ENCODE data around the gene POGLUT2. TPM values are rescaled to one million over a fixed set of nuclear protein-coding genes. Genes with fewer than 3 reads are reported as not detected.

Gene POGLUT2
- total and polyA plus RNA-seq, 10 of the 15 experiments (the other 5 are each of a cell fraction or from before 2014, with no cell fraction given) = 2.9 to 11.3 (median 7.6) TPM

- no peak for TF ChIP-seq ETV6 (conservative IDR thresholded peaks at IDR 0.05 in 1 of 2, IDR thresholded peaks at IDR 0.05 in 1 of 2; ENCODE audit: borderline replicate concordance in 1 of 2, low read depth in 1 of 2)
- TF ChIP-seq, protein P1, sequence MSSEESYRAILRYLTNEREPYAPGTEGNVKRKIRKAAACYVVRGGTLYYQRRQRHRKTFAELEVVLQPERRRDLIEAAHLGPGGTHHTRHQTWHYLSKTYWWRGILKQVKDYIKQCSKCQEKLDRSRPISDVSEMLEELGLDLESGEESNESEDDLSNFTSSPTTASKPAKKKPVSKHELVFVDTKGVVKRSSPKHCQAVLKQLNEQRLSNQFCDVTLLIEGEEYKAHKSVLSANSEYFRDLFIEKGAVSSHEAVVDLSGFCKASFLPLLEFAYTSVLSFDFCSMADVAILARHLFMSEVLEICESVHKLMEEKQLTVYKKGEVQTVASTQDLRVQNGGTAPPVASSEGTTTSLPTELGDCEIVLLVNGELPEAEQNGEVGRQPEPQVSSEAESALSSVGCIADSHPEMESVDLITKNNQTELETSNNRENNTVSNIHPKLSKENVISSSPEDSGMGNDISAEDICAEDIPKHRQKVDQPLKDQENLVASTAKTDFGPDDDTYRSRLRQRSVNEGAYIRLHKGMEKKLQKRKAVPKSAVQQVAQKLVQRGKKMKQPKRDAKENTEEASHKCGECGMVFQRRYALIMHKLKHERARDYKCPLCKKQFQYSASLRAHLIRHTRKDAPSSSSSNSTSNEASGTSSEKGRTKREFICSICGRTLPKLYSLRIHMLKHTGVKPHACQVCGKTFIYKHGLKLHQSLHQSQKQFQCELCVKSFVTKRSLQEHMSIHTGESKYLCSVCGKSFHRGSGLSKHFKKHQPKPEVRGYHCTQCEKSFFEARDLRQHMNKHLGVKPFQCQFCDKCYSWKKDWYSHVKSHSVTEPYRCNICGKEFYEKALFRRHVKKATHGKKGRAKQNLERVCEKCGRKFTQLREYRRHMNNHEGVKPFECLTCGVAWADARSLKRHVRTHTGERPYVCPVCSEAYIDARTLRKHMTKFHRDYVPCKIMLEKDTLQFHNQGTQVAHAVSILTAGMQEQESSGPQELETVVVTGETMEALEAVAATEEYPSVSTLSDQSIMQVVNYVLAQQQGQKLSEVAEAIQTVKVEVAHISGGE (CRISPR knock-in tag; IDR thresholded peaks at IDR 0.05) = no peak
- no peak for TF ChIP-seq TAF1 (IDR thresholded peaks at IDR 0.05; ENCODE audit: borderline replicate concordance, low read depth, low read length)
- peak; percentile 72 for TF ChIP-seq POLR2AphosphoS5 (IDR thresholded peaks at IDR 0.05; ENCODE audit: low read length)
- TF ChIP-seq SPI1 (IDR thresholded peaks at IDR 0.05; ENCODE audit: borderline replicate concordance, insufficient read depth, low read depth, low read length) = peak; percentile 86
- peak; percentile 70 for TF ChIP-seq RUNX3 (IDR thresholded peaks at IDR 0.05; ENCODE audit: low read length)
- TF ChIP-seq GABPA (IDR thresholded peaks at IDR 0.05; ENCODE audit: low read depth) = no peak
- no peak for TF ChIP-seq SMC3 (IDR thresholded peaks at IDR 0.05; ENCODE audit: borderline replicate concordance, low read length)
- TF ChIP-seq, protein P2, sequence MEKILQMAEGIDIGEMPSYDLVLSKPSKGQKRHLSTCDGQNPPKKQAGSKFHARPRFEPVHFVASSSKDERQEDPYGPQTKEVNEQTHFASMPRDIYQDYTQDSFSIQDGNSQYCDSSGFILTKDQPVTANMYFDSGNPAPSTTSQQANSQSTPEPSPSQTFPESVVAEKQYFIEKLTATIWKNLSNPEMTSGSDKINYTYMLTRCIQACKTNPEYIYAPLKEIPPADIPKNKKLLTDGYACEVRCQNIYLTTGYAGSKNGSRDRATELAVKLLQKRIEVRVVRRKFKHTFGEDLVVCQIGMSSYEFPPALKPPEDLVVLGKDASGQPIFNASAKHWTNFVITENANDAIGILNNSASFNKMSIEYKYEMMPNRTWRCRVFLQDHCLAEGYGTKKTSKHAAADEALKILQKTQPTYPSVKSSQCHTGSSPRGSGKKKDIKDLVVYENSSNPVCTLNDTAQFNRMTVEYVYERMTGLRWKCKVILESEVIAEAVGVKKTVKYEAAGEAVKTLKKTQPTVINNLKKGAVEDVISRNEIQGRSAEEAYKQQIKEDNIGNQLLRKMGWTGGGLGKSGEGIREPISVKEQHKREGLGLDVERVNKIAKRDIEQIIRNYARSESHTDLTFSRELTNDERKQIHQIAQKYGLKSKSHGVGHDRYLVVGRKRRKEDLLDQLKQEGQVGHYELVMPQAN (conservative IDR thresholded peaks at IDR 0.05) = 0 out of 2 replicates have a peak, but pooled peaks have one; percentile 3
- TF ChIP-seq MXI1 (IDR thresholded peaks at IDR 0.05; ENCODE audit: low read depth, low read length) = no peak; the same call in 1 of the 2 replicates
- no peak for TF ChIP-seq USF2 (IDR thresholded peaks at IDR 0.05; ENCODE audit: borderline replicate concordance, low read depth, low read length)
- TF ChIP-seq RBBP5 (conservative IDR thresholded peaks at IDR 0.05) = no peak
- TF ChIP-seq EP300 (IDR thresholded peaks at IDR 0.05; ENCODE audit: borderline replicate concordance in 1 of 2, control insufficient read depth in 1 of 2, low read depth in 2 of 2, low read length in 2 of 2) = no peak
- TF ChIP-seq LARP7 (IDR thresholded peaks at IDR 0.05) = no peak
- no peak for TF ChIP-seq ZNF622 (IDR thresholded peaks at IDR 0.05)
- TF ChIP-seq POLR2AphosphoS2 (IDR thresholded peaks at IDR 0.05; ENCODE audit: low read depth, low read length) = peak; percentile 63; the same call in 1 of the 2 replicates
- TF ChIP-seq HSF1 (IDR thresholded peaks at IDR 0.05; ENCODE audit: low read depth, low read length) = no peak
These were observed 47.7 kb upstream of the POGLUT2 start (continued) for GRCh38 chr13:102846261-102847015.
